ENCODE measurements around the gene PFKFB2. TPM values are rescaled to one million over a fixed set of nuclear protein-coding genes. Genes with fewer than 3 reads are reported as not detected.
"Not testable (repeated sequence)": the region's sequence is repeated elsewhere in the genome, so short reads cannot be mapped to it uniquely, and the experiment has no call there.

The PFKFB2 gene
- total and polyA plus RNA-seq, 4 donors, result 3.0 to 13.7 (median 7.8) TPM

DNA sequence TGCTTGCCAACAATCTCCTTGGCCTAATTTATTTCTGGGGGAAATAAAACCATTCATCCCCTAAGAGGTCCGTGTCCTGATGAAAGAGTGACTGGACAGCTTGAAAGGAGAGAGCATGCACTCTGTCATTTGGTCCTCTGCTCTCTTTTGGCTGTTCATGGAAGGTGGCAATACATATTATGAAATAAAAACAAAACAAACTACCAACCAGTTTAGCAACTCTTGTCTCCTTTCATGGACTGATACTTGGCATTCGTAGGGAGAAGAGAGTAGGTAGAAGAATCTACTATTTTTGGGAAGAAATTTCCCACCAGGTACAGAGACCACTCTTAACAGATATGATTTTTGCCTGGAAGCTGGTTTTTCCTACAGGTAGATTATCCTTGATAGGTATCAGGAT is 19.8 kb upstream of the PFKFB2 start:
- intact Hi-C loops (cut with DNase I), result no loop called here
- no peak for ATAC-seq (ENCODE audit: low FRiP score)

DNA sequence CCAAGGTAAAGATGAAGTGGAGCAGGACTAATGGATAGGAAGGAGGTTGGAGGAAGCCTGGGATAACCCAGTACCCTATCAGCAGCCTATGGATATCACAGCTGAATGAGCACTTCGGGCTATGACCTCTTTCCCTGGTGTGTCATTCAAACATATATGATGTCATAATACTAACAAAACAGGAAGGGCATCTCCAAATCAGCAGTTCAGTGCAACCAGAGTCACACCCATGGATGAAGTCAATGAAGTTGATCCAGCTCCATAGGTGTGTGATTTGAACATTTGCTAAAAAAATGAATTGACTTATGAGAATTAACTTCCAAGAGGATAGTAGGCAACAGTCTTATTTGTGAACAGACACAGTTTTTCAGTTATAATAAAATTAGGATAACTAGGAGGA is 18.9 kb upstream of the PFKFB2 start:
- no peaks in the 10 kb centered on the region for H3K9me3 ChIP-seq (ENCODE audit: control insufficient read depth, low read length)
- no peak for ATAC-seq (ENCODE audit: low FRiP score)
- H3K27ac ChIP-seq (ENCODE audit: low read depth in 1 of 2, low read length in 2 of 2), result no peak overlapping the region
- H3K27me3 ChIP-seq (ENCODE audit: control insufficient read depth in 1 of 2, insufficient read depth in 2 of 2, low read length in 1 of 2), result no peaks in the 10 kb centered on the region
- no peak overlapping the region for H3K4me3 ChIP-seq (ENCODE audit: low read length in 2 of 2)
- DNase-seq, result no peak
- intact Hi-C loops (cut with DNase I), result no loop called here
- 74 to 80% methylated on average over 1 of the region's 1 CpG for WGBS, 2 donors
- H3K36me3 ChIP-seq (ENCODE audit: control insufficient read depth in 1 of 2, insufficient read depth in 2 of 2, low read length in 1 of 2), result no peaks in the 10 kb centered on the region
- no peaks in the 10 kb centered on the region for H3K4me1 ChIP-seq (ENCODE audit: control insufficient read depth in 1 of 2, insufficient read depth in 2 of 2, low read length in 2 of 2)

More for the DNA sequence above, 19.8 kb upstream of the PFKFB2 start:
- Histone ChIP-seq H3K4me3 (ENCODE audit: low read length in 2 of 2) (no peak overlapping the region), H3K4me1 (ENCODE audit: control insufficient read depth in 1 of 2, insufficient read depth in 2 of 2, low read length in 2 of 2) (no peaks in the 10 kb centered on the region), H3K36me3 (ENCODE audit: control insufficient read depth in 1 of 2, insufficient read depth in 2 of 2, low read length in 1 of 2) (no peaks in the 10 kb centered on the region), H3K27ac (ENCODE audit: low read depth in 1 of 2, low read length in 2 of 2) (no peak overlapping the region), H3K9me3 (ENCODE audit: control insufficient read depth, low read length) (no peaks in the 10 kb centered on the region), H3K27me3 (ENCODE audit: control insufficient read depth in 1 of 2, insufficient read depth in 2 of 2, low read length in 1 of 2) (no peaks in the 10 kb centered on the region)
- WGBS, 2 donors, result 66 to 68% methylated on average over 2 of the region's 2 CpGs
- DNase-seq, result no peak

DNA sequence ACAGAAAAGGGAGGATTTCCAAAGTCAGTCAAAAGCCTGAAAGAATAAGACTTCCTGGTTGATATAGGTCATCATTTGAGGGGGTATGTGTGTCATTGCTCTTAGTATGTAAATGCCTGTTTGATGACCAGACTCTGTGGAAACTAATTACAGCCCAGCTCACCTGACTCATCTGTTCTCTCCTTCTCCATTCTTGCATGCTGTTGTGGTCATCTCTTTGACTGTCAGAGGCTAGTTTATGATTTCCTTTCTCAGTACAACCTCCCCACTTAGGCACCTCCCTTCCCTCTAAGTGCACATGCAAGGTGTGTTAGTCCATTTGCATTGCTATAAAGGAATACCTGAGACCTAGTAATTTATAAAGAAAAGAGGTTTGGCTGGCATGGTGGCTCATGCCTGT is 18.1 kb upstream of the PFKFB2 start:
- Histone ChIP-seq H3K9me3 (ENCODE audit: control insufficient read depth, low read length) (no peaks in the 10 kb centered on the region), H3K27me3 (ENCODE audit: control insufficient read depth in 1 of 2, insufficient read depth in 2 of 2, low read length in 1 of 2) (no peaks in the 10 kb centered on the region), H3K27ac (ENCODE audit: low read depth in 1 of 2, low read length in 2 of 2) (no peak overlapping the region), H3K4me1 (ENCODE audit: control insufficient read depth in 1 of 2, insufficient read depth in 2 of 2, low read length in 2 of 2) (no peaks in the 10 kb centered on the region), H3K4me3 (ENCODE audit: low read length in 2 of 2) (no peak overlapping the region), H3K36me3 (ENCODE audit: control insufficient read depth in 1 of 2, insufficient read depth in 2 of 2, low read length in 1 of 2) (no peaks in the 10 kb centered on the region)
- ATAC-seq (ENCODE audit: low FRiP score) (no peak), DNase-seq (no peak)
- intact Hi-C loops (cut with DNase I), result no loop called here

DNA sequence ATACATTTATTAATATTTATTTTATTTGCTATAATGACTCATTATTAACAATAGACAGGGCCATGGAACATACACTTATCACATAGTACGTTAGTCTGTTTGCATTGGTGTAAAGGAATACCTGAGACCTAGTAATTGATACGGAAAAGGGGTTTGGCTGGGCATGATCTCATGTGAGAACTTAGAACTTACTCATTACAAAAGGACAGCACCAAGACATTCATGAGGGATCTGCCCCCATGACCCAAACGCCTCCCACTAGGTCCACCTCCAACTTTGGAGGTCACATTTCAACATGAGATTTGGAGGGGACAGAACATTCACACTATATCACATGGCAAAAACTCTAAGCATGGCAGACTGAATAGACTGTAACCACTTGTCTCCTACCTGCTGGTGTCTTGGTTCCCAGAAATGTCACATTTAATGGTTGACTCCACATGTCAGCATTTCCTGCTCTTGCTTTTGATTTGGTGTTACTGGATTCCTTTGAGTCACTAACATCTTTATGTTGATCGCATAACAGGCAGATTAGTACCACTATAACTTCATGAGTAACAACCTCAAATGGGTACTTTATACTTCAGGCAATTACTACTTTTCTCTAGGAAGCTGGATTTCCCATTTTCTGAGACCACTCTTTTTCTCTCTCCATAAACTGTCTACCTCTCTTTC is 17.1 kb upstream of the PFKFB2 start:
- WGBS, 2 donors, result 86 to 93% methylated on average over 4 of the region's 4 CpGs
- Histone ChIP-seq H3K9me3 (ENCODE audit: control insufficient read depth, low read length) (no peaks in the 10 kb centered on the region), H3K27ac (ENCODE audit: low read depth in 1 of 2, low read length in 2 of 2) (no peak overlapping the region), H3K4me1 (ENCODE audit: control insufficient read depth in 1 of 2, insufficient read depth in 2 of 2, low read length in 2 of 2) (no peaks in the 10 kb centered on the region), H3K4me3 (ENCODE audit: low read length in 2 of 2) (no peak overlapping the region), H3K27me3 (ENCODE audit: control insufficient read depth in 1 of 2, insufficient read depth in 2 of 2, low read length in 1 of 2) (no peaks in the 10 kb centered on the region), H3K36me3 (ENCODE audit: control insufficient read depth in 1 of 2, insufficient read depth in 2 of 2, low read length in 1 of 2) (no peaks in the 10 kb centered on the region)
- intact Hi-C loops (cut with DNase I), result no loop called here
- DNase-seq, result no peak
- no peak for ATAC-seq (ENCODE audit: low FRiP score)

- no peak overlapping the region for H3K4me3 ChIP-seq (ENCODE audit: low read length in 2 of 2)
- no peaks in the 10 kb centered on the region for H3K27me3 ChIP-seq (ENCODE audit: control insufficient read depth in 1 of 2, insufficient read depth in 2 of 2, low read length in 1 of 2)
- ATAC-seq (ENCODE audit: low FRiP score) (no peak), DNase-seq (no peak)
- no peak overlapping the region for H3K27ac ChIP-seq (ENCODE audit: low read depth in 1 of 2, low read length in 2 of 2)
- 88 to 92% methylated on average over 1 of the region's 1 CpG for WGBS, 2 donors
- intact Hi-C loops (cut with DNase I), result no loop called here
- no peaks in the 10 kb centered on the region for H3K9me3 ChIP-seq (ENCODE audit: control insufficient read depth, low read length)
- no peaks in the 10 kb centered on the region for H3K4me1 ChIP-seq (ENCODE audit: control insufficient read depth in 1 of 2, insufficient read depth in 2 of 2, low read length in 2 of 2)
- H3K36me3 ChIP-seq (ENCODE audit: control insufficient read depth in 1 of 2, insufficient read depth in 2 of 2, low read length in 1 of 2), result no peaks in the 10 kb centered on the region
Observed at GRCh38 chr1:207036865-207037264, 16.2 kb upstream of the PFKFB2 start.

DNA sequence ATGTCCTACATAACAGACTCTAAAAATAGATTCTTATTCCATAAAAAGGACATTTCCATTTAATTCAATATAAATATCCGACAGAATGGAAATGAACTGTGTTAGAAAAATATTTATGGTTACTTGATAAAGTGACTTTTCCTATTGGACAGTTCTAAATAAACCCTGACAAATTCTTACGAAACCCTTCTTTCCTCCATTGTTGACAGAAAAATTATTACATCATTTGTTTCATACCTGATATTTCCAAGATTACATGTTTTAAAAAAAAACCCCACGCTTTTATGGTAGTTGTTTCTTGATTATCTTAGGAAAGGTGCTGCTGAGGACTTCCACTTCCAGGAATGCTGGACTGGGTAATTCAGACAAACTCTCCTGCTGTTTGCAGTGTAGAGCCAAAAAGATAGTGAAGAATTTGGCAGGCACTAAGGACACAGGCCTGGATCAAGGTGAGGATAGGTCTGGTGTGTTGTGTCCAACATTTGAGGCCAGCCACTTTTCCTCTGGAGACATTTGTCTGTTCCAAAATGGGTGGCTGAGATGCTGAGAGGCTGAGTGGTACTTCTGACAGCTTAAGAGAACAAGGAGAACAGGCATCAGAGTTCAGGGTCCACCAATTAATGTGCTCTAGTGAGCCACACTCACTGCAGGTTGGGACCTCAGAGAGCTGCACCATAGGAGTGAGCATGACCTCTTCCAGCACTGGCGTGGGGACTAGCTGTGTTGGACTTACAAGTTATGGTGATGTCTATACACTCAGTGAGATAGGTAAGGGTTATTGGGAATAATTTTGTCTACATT is 13.5 kb upstream of the PFKFB2 start:
- intact Hi-C loops (cut with DNase I), result no loop called here
- Histone ChIP-seq H3K9me3 (ENCODE audit: control insufficient read depth, low read length) (no peaks in the 10 kb centered on the region), H3K4me3 (ENCODE audit: low read length in 2 of 2) (no peak overlapping the region), H3K27ac (ENCODE audit: low read depth in 1 of 2, low read length in 2 of 2) (no peak overlapping the region), H3K36me3 (ENCODE audit: control insufficient read depth in 1 of 2, insufficient read depth in 2 of 2, low read length in 1 of 2) (no peaks in the 10 kb centered on the region), H3K27me3 (ENCODE audit: control insufficient read depth in 1 of 2, insufficient read depth in 2 of 2, low read length in 1 of 2) (no peaks in the 10 kb centered on the region), H3K4me1 (ENCODE audit: control insufficient read depth in 1 of 2, insufficient read depth in 2 of 2, low read length in 2 of 2) (no peaks in the 10 kb centered on the region)
- WGBS, 2 donors, result 76 to 78% methylated on average over 4 of the region's 4 CpGs
- no peak for DNase-seq
- no peak for ATAC-seq (ENCODE audit: low FRiP score)

- ATAC-seq (ENCODE audit: low FRiP score) (no peak), DNase-seq (no peak)
- WGBS, 2 donors, result 59 to 63% methylated on average over 3 of the region's 3 CpGs
- Histone ChIP-seq H3K36me3 (ENCODE audit: control insufficient read depth in 1 of 2, insufficient read depth in 2 of 2, low read length in 1 of 2) (no peaks in the 10 kb centered on the region), H3K4me3 (ENCODE audit: low read length in 2 of 2) (no peak overlapping the region), H3K4me1 (ENCODE audit: control insufficient read depth in 1 of 2, insufficient read depth in 2 of 2, low read length in 2 of 2) (no peaks in the 10 kb centered on the region), H3K27me3 (ENCODE audit: control insufficient read depth in 1 of 2, insufficient read depth in 2 of 2, low read length in 1 of 2) (no peaks in the 10 kb centered on the region), H3K9me3 (ENCODE audit: control insufficient read depth, low read length) (no peaks in the 10 kb centered on the region), H3K27ac (ENCODE audit: low read depth in 1 of 2, low read length in 2 of 2) (no peak overlapping the region)
- intact Hi-C loops (cut with DNase I), result no loop called here
Observed at GRCh38 chr1:207040181-207040533, 12.9 kb upstream of the PFKFB2 start.

- H3K27ac ChIP-seq (ENCODE audit: low read depth in 1 of 2, low read length in 2 of 2); H3K4me1 ChIP-seq (ENCODE audit: control insufficient read depth in 1 of 2, insufficient read depth in 2 of 2, low read length in 2 of 2); DNase-seq; ATAC-seq (ENCODE audit: low FRiP score); H3K4me3 ChIP-seq (ENCODE audit: low read length in 2 of 2); H3K36me3 ChIP-seq (ENCODE audit: control insufficient read depth in 1 of 2, insufficient read depth in 2 of 2, low read length in 1 of 2); intact Hi-C loops (cut with DNase I); H3K27me3 ChIP-seq (ENCODE audit: control insufficient read depth in 1 of 2, insufficient read depth in 2 of 2, low read length in 1 of 2); H3K9me3 ChIP-seq (ENCODE audit: control insufficient read depth, low read length): not testable (repeated sequence)
- WGBS, 2 donors, result 85 to 92% methylated on average over 2 of the region's 2 CpGs
Observed at GRCh38 chr1:207041397-207041796, 11.7 kb upstream of the PFKFB2 start.

GRCh38 chr1:207045453-207045852 is 7.6 kb upstream of the PFKFB2 start:
- Histone ChIP-seq H3K9me3 (ENCODE audit: control insufficient read depth, low read length) (no peaks in the 10 kb centered on the region), H3K27ac (ENCODE audit: low read depth in 1 of 2, low read length in 2 of 2) (no peak overlapping the region), H3K4me1 (ENCODE audit: control insufficient read depth in 1 of 2, insufficient read depth in 2 of 2, low read length in 2 of 2) (peaks cover 0 to 3% of the 10 kb centered on the region in 2 donors), H3K27me3 (ENCODE audit: control insufficient read depth in 1 of 2, insufficient read depth in 2 of 2, low read length in 1 of 2) (no peaks in the 10 kb centered on the region), H3K36me3 (ENCODE audit: control insufficient read depth in 1 of 2, insufficient read depth in 2 of 2, low read length in 1 of 2) (peaks cover 4% of the 10 kb centered on the region in 2 donors), H3K4me3 (ENCODE audit: low read length in 2 of 2) (no peak overlapping the region)
- 64 to 67% methylated on average over 2 of the region's 2 CpGs for WGBS, 2 donors
- ATAC-seq (ENCODE audit: low FRiP score) (no peak), DNase-seq (no peak)
- intact Hi-C loops (cut with DNase I), result no loop called here
